Measurements from ENCODE around the gene TBCEL.

DNA sequence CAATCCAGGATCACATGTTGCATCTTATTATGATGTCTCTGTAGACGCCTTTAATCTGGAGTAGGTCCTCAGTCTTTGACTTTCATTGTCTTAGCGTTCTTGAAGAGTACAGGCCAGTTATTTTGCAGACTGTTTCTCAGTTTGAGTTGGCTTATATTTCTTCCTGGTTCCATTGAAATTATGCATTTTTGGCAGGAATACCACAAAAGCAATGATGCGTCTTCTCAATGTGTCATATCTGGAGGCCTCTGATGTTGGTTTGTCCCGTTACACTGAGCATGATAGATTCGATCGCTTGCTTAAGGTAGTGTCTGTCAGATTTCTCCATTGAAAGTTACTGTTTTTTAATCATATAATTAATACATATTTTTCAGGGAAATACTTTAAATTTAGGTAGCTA lies 107.8 kb downstream of the TBCEL start:
- TF ChIP-seq, protein P1, sequence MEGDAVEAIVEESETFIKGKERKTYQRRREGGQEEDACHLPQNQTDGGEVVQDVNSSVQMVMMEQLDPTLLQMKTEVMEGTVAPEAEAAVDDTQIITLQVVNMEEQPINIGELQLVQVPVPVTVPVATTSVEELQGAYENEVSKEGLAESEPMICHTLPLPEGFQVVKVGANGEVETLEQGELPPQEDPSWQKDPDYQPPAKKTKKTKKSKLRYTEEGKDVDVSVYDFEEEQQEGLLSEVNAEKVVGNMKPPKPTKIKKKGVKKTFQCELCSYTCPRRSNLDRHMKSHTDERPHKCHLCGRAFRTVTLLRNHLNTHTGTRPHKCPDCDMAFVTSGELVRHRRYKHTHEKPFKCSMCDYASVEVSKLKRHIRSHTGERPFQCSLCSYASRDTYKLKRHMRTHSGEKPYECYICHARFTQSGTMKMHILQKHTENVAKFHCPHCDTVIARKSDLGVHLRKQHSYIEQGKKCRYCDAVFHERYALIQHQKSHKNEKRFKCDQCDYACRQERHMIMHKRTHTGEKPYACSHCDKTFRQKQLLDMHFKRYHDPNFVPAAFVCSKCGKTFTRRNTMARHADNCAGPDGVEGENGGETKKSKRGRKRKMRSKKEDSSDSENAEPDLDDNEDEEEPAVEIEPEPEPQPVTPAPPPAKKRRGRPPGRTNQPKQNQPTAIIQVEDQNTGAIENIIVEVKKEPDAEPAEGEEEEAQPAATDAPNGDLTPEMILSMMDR (IDR thresholded peaks at IDR 0.05), result no peak
- TF ChIP-seq POLR2A (IDR thresholded peaks at IDR 0.05), result no peak
